ENCODE data around the gene ACSF2.

- TF ChIP-seq POLR2AphosphoS5 (IDR thresholded peaks at IDR 0.05) (no peak), EZH2 (IDR thresholded peaks at IDR 0.05; ENCODE audit: borderline replicate concordance, insufficient read depth, low read length, poor library complexity, severe bottlenecking) (no peak), CTCF (IDR thresholded peaks at IDR 0.05; ENCODE audit: poor library complexity, severe bottlenecking) (no peak), EP300 (conservative IDR thresholded peaks at IDR 0.05; ENCODE audit: poor library complexity, severe bottlenecking) (no peak), RAD21 (conservative IDR thresholded peaks at IDR 0.05) (no peak), SMC3 (conservative IDR thresholded peaks at IDR 0.05; ENCODE audit: poor library complexity) (no peak), REST (IDR thresholded peaks at IDR 0.05; ENCODE audit: borderline replicate concordance) (no peak), TAF1 (IDR thresholded peaks at IDR 0.05; ENCODE audit: low read depth) (no peak), MXI1 (conservative IDR thresholded peaks at IDR 0.05; ENCODE audit: poor library complexity, severe bottlenecking) (no peak)
Measured at GRCh38 chr17:50381920-50382319, 44.1 kb upstream of the ACSF2 start.

Data from neural cell (in vitro differentiated cells).